Measurements from ENCODE around the gene COL5A2.
A peak's percentile ranks its signal among the peaks of the same experiment; 100 is the strongest.

COL5A2 gene

GRCh38 chr2:189153619-189154018 is 25.9 kb downstream of the COL5A2 start:
- no peak for DNase-seq
- intact Hi-C loops (cut with DNase I): no loop called here

GRCh38 chr2:189152483-189152882 is 27.1 kb downstream of the COL5A2 start:
- intact Hi-C loops (cut with DNase I): no loop called here
- no peak for DNase-seq

- no peak for DNase-seq
- intact Hi-C loops (cut with DNase I): no loop called here
These were observed 27.7 kb downstream of the COL5A2 start for GRCh38 chr2:189151906-189152305.

DNA sequence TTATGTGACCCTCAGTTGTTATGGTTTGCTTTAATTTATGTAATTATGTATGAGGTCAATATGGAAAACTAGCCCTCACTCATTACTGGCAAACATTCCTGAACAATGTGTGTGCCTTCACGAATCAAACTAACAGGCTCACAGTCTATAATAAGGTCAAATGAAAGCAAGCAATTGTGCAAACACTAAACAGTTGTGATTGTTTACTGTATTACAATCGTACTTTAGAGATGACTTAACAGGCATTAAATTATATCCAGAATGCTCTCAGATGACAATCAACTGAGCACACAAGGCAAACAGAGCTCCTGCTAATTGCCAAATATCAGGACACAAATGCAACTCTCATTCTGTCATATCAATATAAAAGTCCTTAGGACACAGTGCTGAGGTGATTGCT is 29.5 kb downstream of the COL5A2 start:
- intact Hi-C loops (cut with DNase I): no loop called here
- no peak for DNase-seq

- intact Hi-C loops (cut with DNase I): no loop called here
- no peak for DNase-seq
These were observed 31.6 kb downstream of the COL5A2 start for GRCh38 chr2:189147989-189148388.

- intact Hi-C loops (cut with DNase I): no loop called here
- DNase-seq: no peak
These were observed 32.2 kb downstream of the COL5A2 start for GRCh38 chr2:189147361-189147760.

DNA sequence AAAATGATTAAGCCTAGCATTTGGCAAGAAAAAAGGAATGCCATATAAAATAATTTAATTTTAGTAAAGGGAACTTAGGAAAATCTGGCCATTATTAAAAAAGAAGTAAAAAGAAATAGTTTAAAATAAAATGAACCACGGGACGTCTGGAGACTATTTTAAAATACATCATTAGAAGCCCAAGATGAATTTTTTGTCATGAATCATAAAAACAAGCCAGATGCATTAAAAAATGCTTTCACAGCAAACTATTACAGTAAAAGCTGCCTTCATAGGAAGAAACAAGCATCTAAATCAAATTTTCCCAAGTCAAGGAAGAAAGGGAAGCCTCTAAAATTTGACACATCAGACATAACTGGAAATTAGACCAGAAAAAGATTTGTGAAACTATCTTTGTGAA is 33.0 kb downstream of the COL5A2 start:
- no peak for DNase-seq
- intact Hi-C loops (cut with DNase I): no loop called here

GRCh38 chr2:189144700-189145211 is 34.8 kb downstream of the COL5A2 start:
- intact Hi-C loops (cut with DNase I): no loop called here
- DNase-seq: no peak

GRCh38 chr2:189143925-189144324 is 35.6 kb downstream of the COL5A2 start:
- intact Hi-C loops (cut with DNase I): no loop called here
- DNase-seq: no peak

GRCh38 chr2:189142893-189143759 is 36.4 kb downstream of the COL5A2 start:
- intact Hi-C loops (cut with DNase I): no loop called here
- DNase-seq: peak in 2 of 42 donors; percentile 2 to 45

DNA sequence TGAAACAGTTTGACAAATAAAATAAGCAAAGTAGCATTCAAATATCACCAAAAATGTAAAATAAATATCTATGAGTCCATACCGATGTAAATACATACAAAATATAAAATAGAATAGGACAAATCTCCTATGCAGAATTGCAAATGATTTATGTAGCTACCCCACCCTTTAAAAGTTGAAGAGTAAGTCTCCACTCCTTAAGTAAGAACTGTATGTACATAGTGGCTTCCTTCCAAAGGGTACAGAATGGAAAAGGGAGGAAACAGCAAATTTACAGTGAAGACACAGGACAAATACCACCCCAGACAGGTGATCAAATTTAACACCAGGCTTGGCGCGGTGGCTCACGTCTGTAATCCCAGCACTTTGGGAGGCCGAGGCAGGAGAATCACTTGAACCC is 40.8 kb downstream of the COL5A2 start:
- intact Hi-C loops (cut with DNase I): no loop called here
- no peak for DNase-seq

GRCh38 chr2:189137519-189137918 is 42.0 kb downstream of the COL5A2 start:
- intact Hi-C loops (cut with DNase I): no loop called here
- no peak for DNase-seq

- intact Hi-C loops (cut with DNase I): no loop called here
- no peak for DNase-seq
These were observed 45.1 kb downstream of the COL5A2 start for GRCh38 chr2:189134485-189134884.

- no peak for DNase-seq
- intact Hi-C loops (cut with DNase I): no loop called here
These were observed 47.6 kb downstream of the COL5A2 start for GRCh38 chr2:189131991-189132390.

DNA sequence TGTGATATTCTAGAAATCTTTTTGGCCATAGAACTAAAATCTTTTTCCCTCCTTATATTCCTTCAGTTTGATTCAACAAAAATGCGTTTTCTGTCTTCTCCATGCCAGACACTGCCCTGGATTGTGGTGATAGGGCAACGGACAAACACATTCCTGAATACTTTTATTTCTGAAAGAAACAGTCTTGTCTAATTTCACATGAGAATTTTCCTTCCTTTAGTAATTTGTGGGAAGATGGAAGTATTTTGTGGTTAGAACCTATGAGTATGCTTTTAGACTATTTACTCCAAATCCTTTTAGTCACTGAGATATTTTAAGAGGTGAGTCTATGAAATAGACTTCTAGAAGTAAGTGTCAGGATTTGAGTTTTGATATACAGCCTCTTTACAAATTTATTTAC is 49.6 kb downstream of the COL5A2 start:
- intact Hi-C loops (cut with DNase I): no loop called here
- DNase-seq: no peak

GRCh38 chr2:189128970-189129369 is 50.6 kb downstream of the COL5A2 start:
- intact Hi-C loops (cut with DNase I): no loop called here
- no peak for DNase-seq

DNA sequence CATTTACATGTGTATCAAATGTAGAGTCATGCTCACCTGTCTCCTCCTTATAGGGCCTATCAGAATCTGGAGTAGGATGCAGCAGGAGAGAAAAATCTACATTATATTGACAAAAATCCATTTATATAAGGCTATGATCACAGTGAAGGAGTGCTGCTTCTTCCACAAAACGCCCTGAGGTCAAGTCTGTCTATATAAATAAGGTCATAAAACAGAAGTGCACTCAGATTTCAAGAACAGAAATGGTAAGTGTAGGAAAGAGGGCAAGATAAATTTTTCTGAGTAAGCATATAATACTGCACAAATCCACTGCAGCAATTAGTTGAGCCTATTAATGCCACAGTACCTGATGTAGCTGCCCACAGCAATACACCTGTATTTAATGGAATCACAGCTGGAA is 51.8 kb downstream of the COL5A2 start:
- DNase-seq: no peak
- intact Hi-C loops (cut with DNase I): no loop called here

DNA sequence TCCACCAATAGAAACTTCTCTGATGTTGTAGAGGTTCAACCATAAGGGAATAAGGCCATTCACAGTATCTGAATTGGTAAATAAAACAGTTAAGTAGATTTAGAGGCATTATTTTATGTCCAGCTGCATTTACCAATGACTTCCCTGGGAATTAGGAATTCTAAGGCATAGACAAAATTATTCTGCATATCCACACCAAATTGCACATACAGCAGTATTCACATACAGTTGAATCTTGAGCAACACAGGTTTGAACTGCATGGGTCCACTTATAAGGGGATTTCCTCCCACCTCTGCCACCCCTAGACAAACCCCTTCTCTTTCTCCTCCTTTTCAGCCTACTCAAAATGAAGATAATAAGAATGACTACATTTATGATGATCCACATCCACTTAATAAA is 54.4 kb downstream of the COL5A2 start:
- DNase-seq: no peak
- intact Hi-C loops (cut with DNase I): no loop called here

DNA sequence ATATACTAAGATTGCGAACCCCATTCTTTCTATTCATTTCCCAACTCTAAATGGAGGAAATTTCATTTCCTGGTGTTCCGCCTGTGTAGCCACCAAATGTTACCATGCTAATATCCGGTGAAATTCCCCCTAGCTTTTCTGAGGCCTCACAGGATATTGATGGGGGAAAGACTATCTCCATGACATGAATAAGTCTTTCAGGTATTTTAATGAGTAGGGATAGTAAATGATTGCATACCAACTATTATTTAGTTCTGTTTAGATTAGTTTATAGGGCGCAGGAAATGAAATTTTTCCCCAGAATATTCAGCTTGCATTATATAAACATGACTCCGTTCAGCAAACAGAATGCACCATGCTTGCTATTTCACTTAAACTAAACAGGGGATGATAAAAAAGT is 55.4 kb downstream of the COL5A2 start:
- DNase-seq: no peak
- intact Hi-C loops (cut with DNase I): no loop called here

GRCh38 chr2:189118386-189118785 is 61.2 kb downstream of the COL5A2 start:
- DNase-seq: no peak
- intact Hi-C loops (cut with DNase I): no loop called here

DNA sequence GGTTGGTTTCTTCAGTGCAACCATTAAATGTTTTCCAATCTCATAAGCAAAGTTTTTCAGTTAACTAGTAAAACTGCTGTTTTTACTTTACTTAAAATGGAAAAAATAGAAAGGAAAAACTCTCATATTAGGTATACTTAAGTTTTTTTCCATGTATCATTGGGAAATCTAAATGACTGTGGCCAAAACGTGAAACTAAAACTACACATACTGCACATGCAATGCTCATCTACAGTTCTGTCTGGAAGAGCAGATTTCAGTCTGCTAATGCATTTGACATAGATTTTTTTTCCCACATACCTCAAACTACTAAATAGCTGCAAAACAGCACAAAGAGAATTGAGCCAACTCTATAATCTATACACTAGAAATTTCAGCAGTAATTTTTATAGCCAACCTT is 62.6 kb downstream of the COL5A2 start:
- intact Hi-C loops (cut with DNase I): no loop called here
- DNase-seq: no peak
